HG03175 (cell line): ENCODE measurements around the gene CTNNA1.

ENCODE experiments used
- ATAC-seq: cut with Tn5 transposase; IDR thresholded peaks from one replicate; pipeline ENCODE4 v1.9.1; 2021; ENCODE audit warnings: mild to moderate bottlenecking, moderate library complexity; ENCODE audit not compliant: unreplicated experiment

Gene CTNNA1

DNA sequence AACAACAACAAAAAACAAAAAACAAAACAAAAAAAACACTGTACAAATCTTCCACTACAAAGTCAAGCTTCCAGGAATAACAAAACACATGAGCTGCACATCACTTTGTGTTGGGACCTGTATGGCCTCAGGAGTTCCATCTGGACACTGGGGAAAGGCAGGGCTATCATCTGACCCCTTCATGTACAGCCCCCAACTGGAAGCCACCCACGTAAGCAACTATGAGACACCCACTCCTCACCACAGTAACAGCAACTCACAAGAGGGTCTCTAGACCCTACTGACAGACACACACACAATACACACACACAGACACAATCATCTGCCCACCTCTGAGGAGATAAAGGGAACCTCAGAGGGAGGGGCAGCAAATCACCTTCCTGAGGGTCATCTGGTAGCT lies 203.6 kb downstream of the CTNNA1 start:
- no peak for ATAC-seq

DNA sequence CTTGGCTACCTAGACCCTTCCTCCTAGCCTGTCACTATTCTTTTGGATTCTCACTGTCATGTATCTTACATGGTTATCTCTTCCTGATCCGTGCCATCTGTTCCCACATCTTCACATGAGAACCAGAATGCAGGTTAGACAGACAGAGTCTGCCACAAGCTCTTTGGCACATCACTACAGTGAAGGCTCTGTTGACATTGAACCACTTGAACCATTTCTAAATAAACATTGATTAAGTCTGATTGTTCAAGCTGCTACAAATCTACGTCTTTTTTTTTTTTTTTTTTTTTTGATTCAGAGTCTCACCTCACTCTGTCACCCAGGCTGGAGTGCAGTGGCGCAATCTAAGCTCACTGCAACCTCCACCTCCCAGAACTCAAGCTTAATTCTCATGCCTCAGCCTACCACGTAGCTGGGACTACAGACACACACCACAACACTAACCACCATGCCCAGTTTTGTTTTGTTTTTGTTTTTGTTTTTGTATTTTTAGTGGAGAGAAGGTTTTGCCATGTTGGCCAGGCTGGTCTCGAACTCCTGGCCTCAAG lies 207.0 kb downstream of the CTNNA1 start:
- ATAC-seq: no peak

DNA sequence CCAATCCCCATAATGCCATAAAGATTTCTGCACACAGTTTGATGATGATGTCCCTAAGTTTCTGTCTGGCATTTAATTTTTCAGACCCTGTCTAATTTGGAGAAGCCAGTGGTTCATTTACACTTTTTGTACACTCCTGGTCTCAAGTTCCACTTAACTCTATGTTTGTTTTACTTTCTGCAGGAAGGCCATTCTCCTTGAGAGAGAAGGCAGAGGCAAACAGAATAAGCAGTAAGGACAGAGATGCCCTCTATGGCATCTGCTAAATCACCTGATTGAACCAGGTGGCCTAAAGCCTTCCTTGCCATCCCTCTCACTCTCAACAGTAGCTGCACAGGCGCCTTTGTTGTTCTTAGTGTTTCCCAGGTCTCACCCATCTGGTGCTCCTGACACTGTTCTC lies 208.0 kb downstream of the CTNNA1 start:
- ATAC-seq: no peak

DNA sequence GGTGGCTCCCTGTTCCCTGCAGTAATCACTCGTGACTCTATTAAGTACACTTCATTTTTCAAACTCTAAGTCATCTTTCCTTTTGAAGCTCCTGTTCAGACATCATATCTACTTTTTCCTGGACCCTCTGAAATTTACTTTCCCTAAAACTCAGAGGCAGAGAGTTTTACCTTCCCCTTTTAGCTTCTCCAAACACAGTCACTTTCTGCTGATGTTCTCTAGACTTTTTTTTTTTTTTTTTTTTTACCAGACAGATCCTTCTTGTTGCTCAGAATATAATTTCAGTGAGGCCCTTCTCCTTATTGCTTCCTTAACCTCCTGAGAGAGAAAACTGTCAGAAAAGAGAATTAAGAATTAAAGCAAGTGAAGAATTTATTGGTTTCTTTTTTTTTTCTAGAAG lies 208.5 kb downstream of the CTNNA1 start:
- ATAC-seq: no peak

DNA sequence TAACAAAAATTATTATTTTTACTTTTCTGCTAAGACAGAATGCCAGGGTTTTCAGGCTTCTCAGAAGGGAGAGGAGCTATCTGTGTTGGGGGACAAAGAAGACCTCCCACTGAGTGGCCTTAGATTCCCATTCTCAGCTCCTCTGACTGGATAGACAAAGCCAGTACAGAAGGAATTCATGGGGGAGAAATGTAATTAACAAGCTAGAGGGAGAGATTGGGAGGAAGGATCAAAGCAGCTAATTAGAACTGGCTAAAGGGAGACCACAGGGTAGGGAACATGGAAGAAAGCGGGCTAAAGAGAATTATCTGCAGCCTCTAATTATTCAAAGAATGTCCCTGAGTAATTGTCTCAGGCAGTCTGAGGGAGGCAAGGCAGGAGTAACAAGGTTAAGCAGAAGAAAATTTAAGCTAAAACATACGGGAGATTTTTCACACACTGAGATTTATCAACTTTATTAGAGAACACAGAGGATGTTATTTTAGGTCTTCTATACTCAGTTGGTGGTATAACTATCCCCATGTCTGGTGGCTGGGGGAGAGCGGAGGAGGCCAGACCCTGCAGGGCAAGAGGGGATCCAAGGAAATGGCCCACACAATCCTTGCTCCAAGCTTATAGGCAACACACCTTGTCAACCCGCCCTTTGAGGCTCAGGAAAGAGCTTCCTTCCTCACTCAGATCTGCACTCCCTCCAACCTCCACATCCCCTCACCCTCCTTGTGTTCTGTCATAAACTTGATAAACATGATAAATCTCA lies 209.6 kb downstream of the CTNNA1 start:
- no peak for ATAC-seq

DNA sequence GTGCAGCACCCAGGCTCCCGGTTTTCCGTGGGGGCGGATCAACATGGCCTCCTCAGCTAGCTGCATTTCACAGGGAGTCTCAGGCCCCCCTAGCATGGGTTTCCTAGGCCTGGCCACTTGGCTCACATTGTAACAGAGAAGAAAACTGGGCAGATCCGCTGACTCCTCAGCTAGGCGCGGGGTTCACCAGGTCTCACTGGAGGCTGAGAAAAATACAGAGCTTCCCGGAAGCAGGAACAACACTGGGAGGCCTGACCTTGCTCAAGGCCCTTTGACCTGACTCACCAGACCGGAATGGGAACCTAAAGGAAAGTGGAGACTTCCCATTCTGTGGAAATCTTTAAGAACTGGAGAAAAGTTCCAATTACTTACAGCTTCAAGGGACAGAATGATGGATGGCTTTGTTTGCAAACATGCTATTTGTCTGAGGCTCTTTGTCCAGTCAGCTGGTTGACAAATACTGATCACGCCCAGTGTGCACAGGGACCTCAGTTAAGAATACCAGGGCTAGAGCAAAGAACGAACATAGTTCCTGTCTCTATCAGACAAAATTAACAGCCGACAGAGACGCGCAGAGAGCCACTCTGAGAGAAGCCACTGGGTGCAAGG lies 210.6 kb downstream of the CTNNA1 start:
- no peak for ATAC-seq

DNA sequence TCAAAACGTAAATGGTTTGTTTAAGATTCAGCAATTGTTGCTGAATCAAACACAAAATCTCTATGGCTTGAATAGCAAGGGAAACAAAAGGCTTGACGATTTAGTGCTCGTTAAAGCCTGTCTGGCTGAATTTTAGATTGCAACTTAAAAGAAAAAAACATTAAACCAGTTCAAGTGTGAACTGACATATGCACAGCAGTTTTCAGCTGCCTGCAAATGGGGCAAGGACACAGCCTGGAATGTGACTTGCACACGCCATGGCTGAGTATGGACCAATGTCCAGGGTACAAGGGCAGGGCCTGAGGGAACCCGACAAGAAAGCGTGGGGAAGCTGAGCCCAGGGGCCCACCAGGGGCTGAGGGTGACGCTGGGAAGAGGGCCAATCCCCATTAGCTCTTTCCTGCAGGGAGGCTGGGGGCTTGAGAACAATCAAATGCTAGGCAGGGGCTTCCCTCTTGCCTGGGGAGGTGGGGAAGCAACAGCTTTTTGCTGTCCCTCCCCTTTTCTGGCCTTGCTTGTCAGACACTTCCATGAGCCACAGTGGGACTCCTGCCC lies 211.5 kb downstream of the CTNNA1 start:
- no peak for ATAC-seq

DNA sequence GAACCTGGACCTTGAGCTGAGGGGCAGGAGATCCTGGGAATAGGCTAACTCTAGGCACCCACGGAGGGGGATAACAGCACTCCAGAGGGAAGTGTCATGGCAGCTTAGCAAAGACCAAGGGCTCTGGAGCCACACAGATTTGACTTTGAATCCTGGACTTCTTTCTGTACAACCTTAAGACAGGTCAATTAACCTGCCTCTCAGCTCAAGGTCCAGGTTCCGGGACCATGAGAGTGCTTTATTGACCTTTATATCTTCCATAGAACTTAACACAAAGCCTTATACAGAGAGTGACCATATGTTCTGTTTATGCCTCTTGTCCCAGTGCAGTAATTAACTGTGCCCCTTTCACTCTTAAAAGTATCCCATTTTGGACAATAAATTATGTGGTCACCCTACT lies 212.4 kb downstream of the CTNNA1 start:
- no peak for ATAC-seq

DNA sequence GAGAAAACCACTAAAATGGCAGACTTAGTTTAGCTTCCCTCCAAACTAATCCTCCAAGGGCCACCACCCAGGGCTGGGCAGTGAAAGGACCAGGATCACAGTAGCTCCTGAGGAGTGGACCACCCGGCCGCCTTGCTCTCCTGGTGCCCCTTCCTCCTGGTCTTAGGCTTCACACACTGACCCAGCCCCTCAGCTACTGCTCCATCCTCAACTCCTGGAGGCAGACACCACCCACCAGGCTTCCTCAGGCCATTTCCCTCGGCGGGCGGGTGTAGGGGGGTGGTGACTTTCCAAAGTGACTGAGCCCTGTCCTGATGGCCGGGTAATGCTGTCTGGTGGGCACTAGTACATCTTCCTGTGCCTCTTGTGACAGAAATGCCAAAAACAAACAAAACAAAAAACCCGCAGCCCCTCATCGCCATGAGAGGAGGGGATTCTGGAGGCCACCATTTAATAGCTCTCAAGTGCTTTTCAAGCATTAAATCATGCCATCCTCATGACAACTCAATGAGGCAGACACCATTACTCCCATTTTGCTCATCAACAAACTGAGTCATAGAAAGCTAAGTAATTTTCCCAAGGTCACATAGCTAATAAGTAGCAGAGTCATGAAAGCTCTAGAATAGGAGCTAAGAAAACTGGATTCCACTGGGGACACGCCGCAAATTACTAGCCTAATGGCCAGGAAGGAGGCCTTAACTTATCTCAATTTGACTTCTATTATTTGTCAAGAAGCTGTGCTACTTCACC lies 213.2 kb downstream of the CTNNA1 start:
- no peak for ATAC-seq

DNA sequence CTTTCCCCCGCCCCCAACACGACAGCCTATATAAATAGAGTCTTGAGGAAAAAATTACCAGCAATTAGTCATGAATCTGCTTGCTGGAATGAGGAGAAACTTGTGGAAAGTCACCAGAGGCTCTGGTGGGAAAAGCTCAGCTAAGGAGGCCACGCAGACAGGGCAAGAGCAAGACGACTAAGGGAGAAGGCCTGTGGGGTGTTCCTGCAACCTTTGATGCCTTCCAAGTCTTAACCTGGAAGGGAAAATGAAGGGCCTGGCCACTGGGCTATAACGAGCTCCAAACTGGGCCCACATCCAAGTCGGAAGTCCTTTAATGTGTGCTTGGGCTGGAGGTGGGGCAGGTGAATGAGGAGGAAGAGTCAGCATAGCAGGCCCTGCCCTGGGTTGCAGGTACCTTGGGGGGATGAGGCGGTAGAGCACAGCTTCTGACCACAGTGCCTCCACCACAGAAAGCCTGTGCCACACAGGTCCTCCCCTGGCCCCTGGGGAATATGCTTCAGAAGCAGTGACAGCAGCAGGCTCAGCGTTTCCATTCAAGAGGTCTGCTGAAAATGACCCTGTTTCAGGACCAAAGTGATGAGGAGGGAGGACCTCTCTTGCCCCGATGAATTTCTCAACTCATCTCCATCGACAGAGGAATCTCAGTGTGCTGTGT lies 214.7 kb downstream of the CTNNA1 start:
- ATAC-seq: no peak

DNA sequence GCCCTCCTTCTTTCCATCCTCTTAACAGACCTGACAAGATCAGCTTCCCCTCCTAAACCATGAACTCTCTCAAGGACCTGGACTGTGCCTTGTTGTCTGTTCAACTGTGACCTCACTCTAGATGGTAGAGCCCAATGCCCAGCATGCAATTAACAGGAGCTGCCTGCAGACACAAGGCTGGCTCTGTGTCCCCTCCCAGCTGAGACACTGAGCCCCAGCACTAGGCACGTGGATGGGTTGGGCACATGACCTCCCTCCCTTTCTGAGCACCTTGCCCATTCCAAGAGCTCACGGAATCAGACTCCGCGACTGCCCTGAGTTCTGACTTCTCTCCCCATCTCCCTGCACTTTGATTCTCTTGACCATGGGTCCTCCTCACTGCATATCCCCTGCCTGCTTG lies 215.4 kb downstream of the CTNNA1 start:
- no peak for ATAC-seq

DNA sequence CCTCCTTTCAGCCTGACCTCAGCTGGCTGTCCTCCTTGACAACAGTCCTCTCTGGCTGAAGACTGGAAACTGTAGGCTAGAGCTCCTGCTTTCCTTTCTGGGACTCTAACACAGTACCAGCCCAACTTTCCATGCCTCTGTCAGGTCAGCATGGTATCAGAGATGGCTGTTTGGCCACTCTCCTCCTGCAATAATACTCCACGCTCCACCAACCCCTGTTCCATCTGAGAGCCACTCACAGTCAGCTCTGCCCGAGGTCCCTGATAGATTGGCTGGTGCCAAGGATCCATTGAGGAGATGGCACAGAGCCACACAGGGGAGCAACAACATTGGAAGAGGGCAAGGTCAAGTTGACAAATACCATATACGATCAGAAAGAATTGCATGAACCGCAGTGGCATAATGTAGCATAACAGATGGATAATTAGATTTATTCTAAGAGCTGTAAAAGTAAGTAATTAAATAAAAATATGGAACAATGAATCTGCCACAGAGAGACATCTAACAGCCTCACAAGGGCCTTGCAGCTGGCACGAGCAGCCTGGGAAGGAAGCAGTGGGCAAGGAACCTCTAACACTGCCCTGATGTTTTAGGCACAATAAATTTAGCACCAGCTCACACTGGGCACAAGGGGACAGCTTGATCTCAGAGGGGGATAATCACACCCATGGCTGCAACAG lies 216.2 kb downstream of the CTNNA1 start:
- no peak for ATAC-seq

DNA sequence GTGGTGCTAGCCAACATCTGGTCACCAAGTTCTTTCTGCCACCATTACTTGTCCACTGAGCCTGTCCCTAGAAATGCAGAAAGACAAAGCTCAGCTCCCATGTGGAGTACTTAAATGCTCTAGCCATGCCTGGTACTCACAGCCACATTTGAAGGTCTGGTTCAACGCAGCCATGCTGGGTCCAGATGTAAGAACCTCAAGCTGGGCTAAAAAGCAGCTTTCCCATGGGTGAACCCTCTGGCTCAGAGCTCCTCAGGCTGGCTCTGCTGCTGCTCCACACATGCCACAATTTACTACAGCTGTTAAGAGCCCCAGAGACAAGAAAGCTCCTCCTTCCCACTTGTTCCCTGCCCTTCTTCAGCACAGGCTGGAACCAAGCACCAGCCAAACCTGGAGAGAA lies 219.0 kb downstream of the CTNNA1 start:
- ATAC-seq: no peak

DNA sequence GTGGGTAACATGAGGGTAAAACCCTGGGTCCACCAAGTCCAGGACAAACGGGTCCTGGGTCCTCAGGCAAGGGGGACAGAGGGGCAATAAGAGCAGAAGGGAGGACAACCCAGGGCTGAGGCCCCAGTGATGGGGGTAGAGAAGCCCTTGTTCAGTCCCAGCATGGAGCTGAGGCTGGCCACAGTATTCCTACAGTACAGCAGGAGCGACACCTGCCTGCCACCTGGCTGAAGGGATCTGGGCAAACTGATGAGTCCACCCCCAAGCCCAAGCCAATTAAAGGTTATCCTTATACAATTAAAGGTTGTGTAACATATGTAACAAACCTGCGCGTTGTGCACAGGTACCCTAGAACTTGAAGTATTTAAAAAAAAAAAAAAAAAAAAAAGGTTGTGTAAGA lies 219.6 kb downstream of the CTNNA1 start:
- no peak for ATAC-seq

DNA sequence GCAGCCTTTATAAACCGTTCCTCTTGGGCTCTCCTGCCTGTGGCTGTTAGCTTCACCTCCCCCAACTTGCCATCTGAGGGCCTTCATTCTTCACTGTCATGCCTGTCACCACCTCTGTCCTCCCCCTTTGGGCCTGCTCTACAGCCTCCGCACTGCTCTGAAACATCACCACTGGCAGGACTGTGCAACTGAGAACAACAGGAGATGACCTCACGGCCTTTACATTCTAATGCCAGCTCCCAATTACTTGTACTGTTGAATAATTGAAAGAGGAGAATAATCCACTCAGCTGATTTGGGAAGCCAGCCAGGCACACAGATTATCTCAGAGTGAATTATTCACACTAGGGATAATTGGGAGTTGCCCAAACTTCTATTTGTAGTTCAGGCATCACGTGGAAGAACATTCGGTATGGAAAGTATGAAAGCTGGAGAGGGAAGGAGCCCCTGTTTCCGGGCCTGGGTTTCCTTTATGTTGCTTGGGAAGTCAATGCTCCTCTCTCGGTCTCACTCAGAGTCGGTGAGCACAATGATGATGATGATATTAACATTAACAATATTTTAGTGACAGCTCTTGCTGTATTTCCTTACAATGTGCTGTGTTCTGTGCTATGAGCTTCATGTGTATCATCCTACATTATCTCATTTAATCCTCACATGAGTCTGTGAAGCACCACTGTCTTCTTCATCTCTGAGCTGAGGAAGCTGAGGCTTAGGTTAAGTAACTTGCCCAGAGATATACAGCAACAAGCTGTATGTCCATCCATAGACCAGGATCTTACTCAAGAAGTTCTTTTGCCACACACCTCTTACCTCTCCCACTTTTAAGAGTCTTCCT lies 221.2 kb downstream of the CTNNA1 start:
- no peak for ATAC-seq

DNA sequence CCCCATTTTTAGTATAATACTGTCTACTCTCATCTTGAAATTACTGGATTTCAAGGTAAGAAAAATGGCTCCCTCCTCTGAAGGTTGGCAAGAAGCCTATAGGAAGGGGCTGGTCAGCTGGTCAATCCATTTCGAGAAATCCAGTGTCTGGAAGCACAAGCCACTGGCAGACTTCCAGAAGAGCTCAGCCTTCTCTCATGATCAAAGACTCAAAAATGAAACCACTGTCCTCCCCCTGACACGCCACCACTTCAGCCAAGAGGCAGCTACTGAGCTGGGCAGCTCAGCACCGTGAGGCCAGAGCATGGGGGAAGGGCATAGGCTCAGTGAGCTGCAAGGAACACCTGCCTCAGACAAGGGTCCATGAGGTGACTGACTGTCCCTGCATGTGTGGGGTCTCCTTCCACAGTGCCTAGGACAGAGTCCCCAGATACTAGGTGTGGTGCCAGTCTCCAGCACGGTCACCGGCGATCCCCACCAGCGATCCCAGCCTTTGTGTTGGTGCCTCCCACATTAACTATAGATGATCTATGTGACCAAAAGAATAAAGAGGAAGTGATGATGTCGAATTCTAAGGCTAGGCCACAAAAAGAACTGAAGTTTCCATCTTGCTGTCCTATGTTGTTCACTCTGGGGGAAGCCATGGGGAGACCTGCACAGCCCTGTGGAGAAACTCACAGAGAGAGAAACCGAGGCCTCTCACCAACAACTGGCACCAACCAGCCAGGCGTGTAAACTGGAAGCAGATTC lies 222.0 kb downstream of the CTNNA1 start:
- no peak for ATAC-seq

DNA sequence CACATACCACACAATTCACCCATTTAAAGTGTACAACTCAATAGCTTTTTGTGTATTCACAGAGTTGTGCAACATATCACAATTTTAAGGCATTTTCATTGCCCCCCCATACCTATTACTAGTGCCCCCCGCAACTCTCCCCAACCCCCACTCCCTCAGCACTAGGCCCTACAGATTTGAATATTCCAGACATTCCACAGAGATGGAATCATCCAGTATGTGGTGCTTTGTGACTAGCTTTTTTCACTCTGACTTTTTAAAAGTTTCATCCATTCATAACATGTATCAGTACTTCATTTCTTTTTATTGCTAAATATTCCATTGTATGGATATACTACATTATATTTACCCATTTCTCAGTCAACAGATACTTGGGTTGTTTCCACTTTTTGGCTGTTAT lies 224.9 kb downstream of the CTNNA1 start:
- no peak for ATAC-seq

DNA sequence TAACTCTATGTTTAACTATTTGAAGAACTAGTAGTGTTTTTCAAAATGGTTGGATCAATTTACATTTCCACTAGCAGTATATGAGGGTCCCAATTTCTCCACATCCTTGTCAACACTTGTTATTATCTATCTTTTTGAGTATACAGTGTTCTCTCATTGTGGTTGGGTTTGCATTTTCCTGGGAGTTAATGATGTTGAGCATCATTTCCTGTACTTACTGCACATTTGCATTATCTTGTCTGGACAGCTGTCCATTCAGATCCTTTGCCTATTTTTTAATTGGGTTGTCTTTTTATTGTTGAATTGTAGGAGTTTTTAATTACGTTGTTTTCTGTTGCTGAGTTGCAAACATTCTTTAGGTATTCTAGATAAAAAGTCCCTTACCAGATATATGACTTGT lies 225.4 kb downstream of the CTNNA1 start:
- ATAC-seq: no peak
